Measurements from ENCODE around the gene DDX24. TPM values are rescaled to one million over a fixed set of nuclear protein-coding genes. Genes with fewer than 3 reads are reported as not detected.

Gene DDX24
- polyA plus RNA-seq, 3 donors from 2014 or later = 60.8 to 208 (median 114) TPM

GRCh38 chr14:94056579-94057308 lies 24.3 kb downstream of the DDX24 start:
- peak; percentile 62 to 69 (median 65) for DNase-seq
- H3K4me1 Mint-ChIP-seq = peaks cover 50 to 62% of the 10 kb centered on the region in 2 donors

GRCh38 chr14:94054936-94055335 lies 26.1 kb downstream of the DDX24 start:
- no peak overlapping the region for H3K4me3 Mint-ChIP-seq
- H3K36me3 Mint-ChIP-seq = peaks cover 26 to 60% (median 56%) of the 10 kb centered on the region in 3 donors
- H3K4me1 Mint-ChIP-seq = peaks cover 48 to 57% of the 10 kb centered on the region in 2 donors
- peaks cover 2 to 8% (median 7%) of the 10 kb centered on the region in 3 donors for H3K27me3 Mint-ChIP-seq (ENCODE audit: low read depth in 3 of 3)
- no peak for DNase-seq
- H3K27ac Mint-ChIP-seq = peak overlapping the region; percentile 26 to 90 (median 69)
- no peaks in the 10 kb centered on the region for H3K9me3 Mint-ChIP-seq

More at GRCh38 chr14:94056579-94057308, 24.3 kb downstream of the DDX24 start:
- Mint-ChIP-seq H3K27me3 (ENCODE audit: low read depth in 3 of 3) (peaks cover 2 to 10% (median 10%) of the 10 kb centered on the region in 3 donors), H3K27ac (peak overlapping the region; percentile 78 to 93 (median 86)), H3K36me3 (peaks cover 28 to 58% (median 56%) of the 10 kb centered on the region in 3 donors), H3K4me3 (peak overlapping the region; percentile 58 to 79 (median 73)), H3K9me3 (no peaks in the 10 kb centered on the region)

DNA sequence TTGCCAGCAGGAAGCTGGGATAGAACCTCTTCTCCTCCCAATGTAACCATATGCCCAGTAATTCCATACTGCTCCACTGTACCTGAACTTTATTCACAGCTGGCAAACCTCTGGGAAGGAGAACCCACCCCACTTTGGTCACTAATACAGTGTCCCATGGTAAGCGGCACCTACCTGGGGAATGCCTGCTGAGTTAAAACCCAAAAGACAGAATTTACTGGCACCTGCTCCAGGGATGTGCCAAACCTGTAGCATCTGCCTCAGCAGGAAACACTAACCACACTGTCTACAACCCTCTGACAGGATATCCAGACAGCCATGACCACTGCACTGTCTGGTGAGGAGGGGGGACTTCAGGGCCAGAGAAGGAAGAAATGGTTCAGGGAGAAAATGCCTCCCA lies 26.6 kb downstream of the DDX24 start:
- no peak overlapping the region for H3K4me3 Mint-ChIP-seq

DNA sequence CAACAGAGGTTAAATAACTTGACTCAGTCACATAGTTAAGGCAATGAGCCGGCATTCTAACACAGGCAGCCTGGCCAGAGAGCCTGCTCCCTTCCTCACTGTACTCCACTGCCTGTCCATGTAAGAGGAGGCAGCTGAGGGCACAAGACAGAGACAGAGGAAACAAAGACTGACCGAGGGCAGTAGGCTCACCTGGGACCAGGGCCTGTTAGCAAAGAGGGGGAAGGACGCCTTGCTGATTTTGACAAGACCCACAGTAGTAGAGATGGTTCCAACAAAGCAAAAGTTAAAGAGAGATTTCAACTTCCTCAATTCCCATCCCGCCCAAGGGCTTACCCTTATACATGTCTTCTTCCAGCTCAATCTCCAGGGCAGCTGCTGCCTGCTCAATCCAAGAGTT lies 28.3 kb downstream of the DDX24 start:
- Mint-ChIP-seq H3K27ac (peak overlapping the region in 2 of 6 donors; percentile 50 to 72), H3K4me1 (peaks cover 33 to 39% of the 10 kb centered on the region in 2 donors), H3K27me3 (ENCODE audit: low read depth in 3 of 3) (peaks cover 2 to 8% (median 7%) of the 10 kb centered on the region in 3 donors), H3K36me3 (peaks cover 35 to 67% (median 59%) of the 10 kb centered on the region in 3 donors), H3K9me3 (no peaks in the 10 kb centered on the region), H3K4me3 (no peak overlapping the region)
- no peak for DNase-seq

More for the DNA sequence above, 26.6 kb downstream of the DDX24 start:
- Mint-ChIP-seq H3K27ac (peak overlapping the region in 3 of 6 donors; percentile 41 to 80 (median 58)), H3K9me3 (no peaks in the 10 kb centered on the region), H3K4me1 (peaks cover 48 to 56% of the 10 kb centered on the region in 2 donors), H3K36me3 (peaks cover 28 to 59% (median 58%) of the 10 kb centered on the region in 3 donors), H3K27me3 (ENCODE audit: low read depth in 3 of 3) (peaks cover 2 to 8% (median 7%) of the 10 kb centered on the region in 3 donors)
- no peak for DNase-seq

- no peak for DNase-seq
- peaks cover 28 to 34% of the 10 kb centered on the region in 2 donors for H3K4me1 Mint-ChIP-seq
Observed at GRCh38 chr14:94052199-94052598, 28.8 kb downstream of the DDX24 start.

DNA sequence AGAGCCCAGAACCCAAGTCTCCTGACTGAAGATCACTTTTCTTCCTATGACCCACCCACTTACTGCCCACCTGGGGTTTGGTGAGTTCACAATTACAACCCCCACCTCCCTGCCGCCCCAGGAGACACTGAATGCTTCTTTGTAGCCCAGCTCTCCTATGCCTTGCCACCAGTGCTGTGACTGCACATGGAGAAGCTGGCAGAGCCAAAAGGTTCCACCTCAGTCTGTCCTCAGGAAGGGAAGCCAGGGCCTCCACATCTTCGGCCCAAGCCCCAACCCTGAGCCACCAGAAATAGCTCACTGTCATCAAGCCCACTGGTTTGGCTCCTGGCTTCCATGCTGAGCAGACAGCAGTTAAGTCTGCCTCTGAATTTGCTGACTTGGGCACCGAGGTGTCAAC lies 29.2 kb downstream of the DDX24 start:
- H3K4me3 Mint-ChIP-seq = no peak overlapping the region
- H3K9me3 Mint-ChIP-seq = no peaks in the 10 kb centered on the region
- H3K4me1 Mint-ChIP-seq = peaks cover 24 to 30% of the 10 kb centered on the region in 2 donors
- no peak for DNase-seq
- no peak overlapping the region for H3K27ac Mint-ChIP-seq
- H3K36me3 Mint-ChIP-seq = peaks cover 35 to 67% (median 59%) of the 10 kb centered on the region in 3 donors
- H3K27me3 Mint-ChIP-seq (ENCODE audit: low read depth in 3 of 3) = peaks cover 2 to 8% (median 7%) of the 10 kb centered on the region in 3 donors

More at GRCh38 chr14:94052199-94052598, 28.8 kb downstream of the DDX24 start:
- Mint-ChIP-seq H3K27ac (peak overlapping the region in 3 of 6 donors; percentile 6 to 72 (median 50)), H3K4me3 (no peak overlapping the region), H3K27me3 (ENCODE audit: low read depth in 3 of 3) (peaks cover 2 to 8% (median 7%) of the 10 kb centered on the region in 3 donors), H3K36me3 (peaks cover 35 to 67% (median 59%) of the 10 kb centered on the region in 3 donors), H3K9me3 (no peaks in the 10 kb centered on the region)

- Mint-ChIP-seq H3K27ac (peak overlapping the region in 2 of 6 donors; percentile 58 to 63), H3K4me3 (no peak overlapping the region), H3K9me3 (no peaks in the 10 kb centered on the region), H3K27me3 (ENCODE audit: low read depth in 3 of 3) (peaks cover 2 to 7% (median 5%) of the 10 kb centered on the region in 3 donors), H3K4me1 (peaks cover 17 to 24% of the 10 kb centered on the region in 2 donors), H3K36me3 (peaks cover 35 to 61% (median 54%) of the 10 kb centered on the region in 3 donors)
- no peak for DNase-seq
Observed at GRCh38 chr14:94051115-94051514, 29.9 kb downstream of the DDX24 start.

DNA sequence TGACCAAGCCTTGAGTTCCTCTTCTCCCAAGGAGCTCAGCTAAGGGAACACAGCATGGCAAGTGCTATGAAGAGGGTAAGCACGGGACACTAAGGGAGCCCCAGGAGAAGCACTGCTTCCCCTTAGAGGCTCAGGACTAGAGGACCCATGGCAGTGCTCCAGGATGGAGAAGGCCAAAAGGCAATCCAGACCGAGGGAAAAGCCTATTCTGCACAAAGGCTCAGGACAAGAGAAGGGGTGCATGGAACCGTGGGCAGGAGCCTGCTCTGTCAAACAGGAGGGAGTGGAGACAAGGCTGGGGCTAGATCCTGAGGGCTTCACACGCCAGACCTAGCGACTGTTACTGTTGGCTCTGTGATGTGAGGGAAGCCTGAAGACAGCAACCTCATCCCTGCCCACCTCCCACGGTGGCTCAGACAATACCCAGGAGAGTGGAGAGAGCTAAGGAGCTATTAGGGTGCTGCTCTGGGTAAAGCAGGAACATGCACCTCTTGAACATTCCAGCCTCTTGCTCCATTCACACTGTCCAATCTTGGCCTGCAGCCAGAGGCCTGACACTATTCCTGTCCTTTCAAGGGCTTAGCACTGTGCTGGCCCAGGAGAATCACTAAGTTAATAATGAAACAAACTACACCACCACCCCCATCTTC lies 30.6 kb downstream of the DDX24 start:
- peaks cover 11 to 16% of the 10 kb centered on the region in 2 donors for H3K4me1 Mint-ChIP-seq
- DNase-seq = no peak
- peak overlapping the region in 1 of 6 donors; percentile 53 for H3K27ac Mint-ChIP-seq
- no peak overlapping the region for H3K4me3 Mint-ChIP-seq
- peaks cover 2 to 7% (median 5%) of the 10 kb centered on the region in 3 donors for H3K27me3 Mint-ChIP-seq (ENCODE audit: low read depth in 3 of 3)
- no peaks in the 10 kb centered on the region for H3K9me3 Mint-ChIP-seq
- H3K36me3 Mint-ChIP-seq = peaks cover 34 to 57% (median 48%) of the 10 kb centered on the region in 3 donors

DNA sequence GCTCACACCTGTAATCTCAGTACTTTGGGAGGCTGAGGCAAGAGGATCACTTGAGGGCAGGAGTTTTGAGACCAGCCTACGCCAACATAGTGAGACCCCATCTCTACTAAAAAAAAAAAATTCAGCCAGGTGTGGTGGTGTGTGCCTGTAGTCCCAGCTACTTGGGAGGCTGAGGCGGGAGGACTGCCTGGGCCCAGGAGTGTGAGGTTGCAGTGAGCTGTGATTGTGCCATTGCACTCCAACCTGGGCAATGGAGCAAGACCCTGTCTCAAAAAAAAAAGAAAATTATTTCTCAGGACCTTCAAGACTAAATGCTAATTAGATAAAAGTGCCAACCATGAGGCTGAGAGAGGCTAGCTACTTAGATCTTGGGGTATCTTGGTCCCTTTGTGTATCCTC lies 31.4 kb downstream of the DDX24 start:
- Mint-ChIP-seq H3K4me3 (no peak overlapping the region), H3K27me3 (ENCODE audit: low read depth in 3 of 3) (peaks cover 2 to 5% (median 5%) of the 10 kb centered on the region in 3 donors), H3K36me3 (peaks cover 27 to 54% (median 47%) of the 10 kb centered on the region in 3 donors), H3K27ac (peak overlapping the region in 1 of 6 donors; percentile 41), H3K4me1 (peaks cover 7 to 9% of the 10 kb centered on the region in 2 donors), H3K9me3 (no peaks in the 10 kb centered on the region)
- no peak for DNase-seq

DNA sequence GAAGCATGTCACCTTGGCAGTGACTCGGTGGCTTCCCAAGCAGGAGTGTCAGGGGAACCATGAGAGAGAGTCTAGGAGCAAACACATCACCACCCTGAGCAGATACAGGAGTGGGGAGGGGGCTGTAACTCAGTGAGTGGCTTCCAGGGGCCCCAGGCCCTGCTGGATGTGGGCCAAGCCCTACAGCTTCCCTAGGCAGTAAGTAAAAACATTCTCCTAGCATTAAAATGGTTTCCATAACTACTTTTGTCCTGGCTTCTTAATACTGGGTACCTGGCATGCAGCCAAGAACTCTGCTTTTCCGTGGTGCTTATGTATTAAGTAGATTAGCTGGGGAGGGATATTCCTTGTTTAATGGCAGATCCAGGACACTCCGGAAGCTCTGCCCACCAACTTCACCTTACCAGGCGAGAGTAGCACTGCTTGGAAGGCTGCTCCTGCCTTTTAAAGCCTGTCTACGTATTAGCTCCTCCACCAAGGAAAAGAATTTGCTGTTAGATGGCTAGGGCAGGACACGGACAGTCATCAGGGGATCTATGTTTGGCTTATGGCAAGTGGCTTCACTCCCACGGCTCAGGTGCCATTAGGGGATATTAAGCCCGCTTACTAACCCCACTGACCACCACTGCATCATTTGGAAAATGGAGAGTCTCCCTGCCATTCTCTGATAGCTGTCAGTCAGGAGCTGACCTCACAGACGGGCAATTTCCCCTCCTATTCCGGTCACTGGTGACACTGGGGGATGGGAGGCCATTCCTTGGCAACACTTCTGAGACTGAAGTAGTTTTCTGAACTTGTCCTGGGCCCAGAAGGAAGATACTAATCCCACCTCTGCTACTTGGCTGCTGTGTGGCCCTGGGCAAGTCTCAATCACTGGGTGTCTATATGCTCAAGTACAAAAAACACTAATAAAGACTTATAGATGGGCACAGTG lies 32.0 kb downstream of the DDX24 start:
- Mint-ChIP-seq H3K27me3 (ENCODE audit: low read depth in 3 of 3) (peaks cover 2 to 6% (median 5%) of the 10 kb centered on the region in 3 donors), H3K4me3 (no peak overlapping the region), H3K36me3 (peaks cover 22 to 47% (median 41%) of the 10 kb centered on the region in 3 donors), H3K9me3 (no peaks in the 10 kb centered on the region), H3K4me1 (peaks cover 2% of the 10 kb centered on the region in 2 donors), H3K27ac (no peak overlapping the region)
- no peak for DNase-seq

- Mint-ChIP-seq H3K27ac (peak overlapping the region in 1 of 6 donors; percentile 55), H3K36me3 (peaks cover 19 to 40% (median 34%) of the 10 kb centered on the region in 3 donors), H3K4me3 (no peak overlapping the region), H3K27me3 (ENCODE audit: low read depth in 3 of 3) (peaks cover 2 to 5% (median 3%) of the 10 kb centered on the region in 3 donors), H3K4me1 (peaks cover 0 to 3% of the 10 kb centered on the region in 2 donors), H3K9me3 (no peaks in the 10 kb centered on the region)
- DNase-seq = no peak
Observed at GRCh38 chr14:94047581-94047980, 33.4 kb downstream of the DDX24 start.

- peaks cover 2 to 4% (median 3%) of the 10 kb centered on the region in 3 donors for H3K27me3 Mint-ChIP-seq (ENCODE audit: low read depth in 3 of 3)
Observed at GRCh38 chr14:94046696-94047250, 34.2 kb downstream of the DDX24 start.

More at GRCh38 chr14:94046696-94047250, 34.2 kb downstream of the DDX24 start:
- Mint-ChIP-seq H3K4me1 (peaks cover 0 to 2% of the 10 kb centered on the region in 2 donors), H3K9me3 (no peaks in the 10 kb centered on the region), H3K4me3 (no peak overlapping the region), H3K36me3 (peaks cover 19 to 33% (median 28%) of the 10 kb centered on the region in 3 donors), H3K27ac (no peak overlapping the region)
- no peak for DNase-seq
